SK-N-MC (cell line): ENCODE results near the gene CTSG.
"Not testable (repeated sequence)": the region's sequence is repeated elsewhere in the genome, so short reads cannot be mapped to it uniquely, and the experiment has no call there.

Source experiments
- DNase-seq: peaks from one replicate; pipeline ENCODE4 v3.0.0-alpha.2; 2011; ENCODE audit warnings: low read depth, low spot score
- H3K27ac ChIP-seq: fragments of 200-600 bp; sonication (generic); 2 replicates; pipeline ENCODE4 v1.5.1; 2016; ENCODE audit warnings: mixed run types
- H3K36me3 ChIP-seq: fragments of 200-600 bp; sonication (generic); 2 replicates; pipeline ENCODE4 v1.6.1; 2017; ENCODE audit warnings: antibody characterized with exemption, low read length, mixed read lengths; ENCODE audit not compliant: insufficient read depth
- H3K4me3 ChIP-seq: fragments of 200-600 bp; sonication (generic); 2 replicates; pipeline ENCODE4 v1.5.1; 2016
- H3K9ac ChIP-seq: fragments of 200-600 bp; sonication (generic); 2 replicates; pipeline ENCODE4 v1.8.0; 2017; ENCODE audit warnings: mixed run types, mixed read lengths; ENCODE audit not compliant: insufficient read length
- H3K9me3 ChIP-seq: fragments of 200-600 bp; sonication (generic); 2 replicates; pipeline ENCODE4 v1.6.1; 2017; ENCODE audit warnings: low read depth, mild to moderate bottlenecking, antibody characterized with exemption, low read length, moderate library complexity, mixed read lengths
- EZH2 ChIP-seq: fragments of 200-600 bp; sonication (generic); IDR thresholded peaks from one replicate; pipeline ENCODE4 v1.6.1; 2017; ENCODE audit warnings: antibody characterized with exemption
- FOXP2 ChIP-seq: optimal IDR thresholded peaks from 2 replicates; pipeline ENCODE3; 2011; ENCODE audit warnings: mild to moderate bottlenecking, moderate library complexity; ENCODE audit not compliant: insufficient read depth; ENCODE audit errors: extremely low read length, control extremely low read depth
- POLR2AphosphoS5 ChIP-seq: IDR thresholded peaks from 2 replicates; pipeline ENCODE4 v1.6.1; 2012; ENCODE audit warnings: mild to moderate bottlenecking, low read depth, low read length, borderline replicate concordance

Gene CTSG

DNA sequence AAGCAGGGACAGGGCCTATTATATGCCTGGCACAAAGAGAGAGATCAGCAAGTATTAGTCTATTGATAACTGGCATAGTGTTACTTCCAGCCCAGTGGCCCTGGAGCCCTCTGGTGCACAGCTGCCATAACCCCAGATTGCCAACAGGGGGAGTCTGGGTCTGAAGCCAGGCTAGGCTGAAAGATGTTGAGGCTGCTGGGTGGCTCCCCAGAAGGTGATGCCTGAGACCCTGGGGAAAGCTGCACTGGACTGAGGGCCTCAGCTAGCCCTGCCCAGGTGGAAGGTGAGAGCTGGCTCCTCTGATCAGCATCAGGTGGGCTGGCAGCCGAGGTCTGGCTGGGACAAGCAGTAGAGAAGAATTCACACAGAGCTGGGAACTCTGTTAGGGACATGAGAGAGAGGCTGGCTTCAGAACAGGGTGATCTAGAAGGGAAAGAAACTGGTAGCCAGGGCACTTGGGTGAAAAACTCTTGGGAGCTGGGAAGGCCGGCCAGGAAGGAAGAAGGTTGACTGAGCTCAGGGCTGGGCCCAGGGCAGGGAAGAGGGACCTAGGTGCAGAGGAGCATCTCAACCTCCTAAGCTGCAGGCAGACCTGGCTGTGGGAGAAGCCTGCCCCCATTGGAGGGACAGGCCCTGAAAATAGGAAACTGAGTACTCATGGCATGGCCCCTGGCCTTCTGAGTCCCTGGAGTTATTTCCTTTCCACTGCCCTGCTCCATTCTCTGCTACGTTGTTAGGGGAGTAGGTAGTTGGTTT is 29.6 kb upstream of the CTSG start:
- TF ChIP-seq POLR2AphosphoS5 (no peak), EZH2 (no peak), FOXP2 (no peak)
- Histone ChIP-seq H3K36me3 (no peaks in the 10 kb centered on the region), H3K9me3 (no peaks in the 10 kb centered on the region), H3K27ac (no peak overlapping the region), H3K4me3 (no peak overlapping the region), H3K9ac (no peak overlapping the region)
- DNase-seq, result no peak

DNA sequence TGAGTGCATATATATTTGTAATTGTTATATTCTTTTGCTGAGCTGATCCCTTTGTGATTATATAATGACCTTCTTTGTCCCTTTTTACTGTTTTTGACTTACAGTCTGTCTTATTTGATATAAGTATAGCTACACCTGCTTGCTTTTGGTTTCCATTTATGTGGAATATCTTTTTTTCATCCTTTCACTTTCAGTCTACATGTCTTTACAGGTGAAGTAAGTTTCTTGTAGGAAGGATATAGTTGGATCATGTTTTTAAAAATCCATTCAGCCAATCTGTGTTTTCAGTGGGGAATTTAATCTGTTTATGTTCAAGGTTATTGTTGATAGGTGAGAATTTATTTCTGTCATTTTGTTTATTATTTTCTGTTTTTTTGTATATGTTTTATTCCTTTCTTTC is 21.4 kb upstream of the CTSG start:
- TF ChIP-seq POLR2AphosphoS5 (no peak), FOXP2 (no peak)
- Histone ChIP-seq H3K36me3 (no peaks in the 10 kb centered on the region), H3K4me3 (no peak overlapping the region), H3K9me3 (no peaks in the 10 kb centered on the region), H3K9ac (no peak overlapping the region), H3K27ac (no peak overlapping the region)
- DNase-seq, result no peak

GRCh38 chr14:24595073-24595808 is 19.2 kb upstream of the CTSG start:
- H3K9me3 ChIP-seq, result no peaks in the 10 kb centered on the region
- TF ChIP-seq FOXP2, result no peak
- no peaks in the 10 kb centered on the region for H3K36me3 ChIP-seq
- no peak overlapping the region for H3K4me3 ChIP-seq
- H3K27ac ChIP-seq, result no peak overlapping the region
- no peak overlapping the region for H3K9ac ChIP-seq
- DNase-seq, result no peak

- not testable (repeated sequence) for H3K9me3 ChIP-seq, H3K27ac ChIP-seq, H3K36me3 ChIP-seq, DNase-seq, H3K4me3 ChIP-seq, H3K9ac ChIP-seq
These were observed 15.0 kb upstream of the CTSG start for GRCh38 chr14:24591004-24591403.

DNA sequence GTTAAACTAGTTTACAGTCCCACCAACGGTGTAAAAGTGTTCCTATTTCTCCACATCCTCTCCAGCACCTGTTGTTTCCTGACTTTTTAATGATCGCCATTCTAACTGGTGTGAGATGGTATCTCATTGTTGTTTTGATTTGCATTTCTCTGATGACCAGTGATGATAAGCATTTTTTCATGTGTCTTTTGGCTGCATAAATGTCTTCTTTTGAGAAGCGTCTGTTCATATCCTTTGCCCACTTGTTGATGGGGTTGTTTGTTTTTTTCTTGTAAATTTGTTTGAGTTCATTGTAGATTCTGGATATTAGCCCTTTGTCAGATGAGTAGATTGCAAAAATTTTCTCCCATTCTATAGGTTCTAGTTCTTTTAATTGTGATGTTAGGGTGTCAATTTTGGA is 8.4 kb upstream of the CTSG start:
- not testable (repeated sequence) for H3K27ac ChIP-seq, DNase-seq, H3K9ac ChIP-seq, H3K4me3 ChIP-seq, H3K9me3 ChIP-seq, H3K36me3 ChIP-seq

GRCh38 chr14:24578558-24578957 is 2.5 kb upstream of the CTSG start:
- Histone ChIP-seq H3K27ac (no peak overlapping the region), H3K4me3 (no peak overlapping the region), H3K9me3 (no peaks in the 10 kb centered on the region), H3K36me3 (no peaks in the 10 kb centered on the region), H3K9ac (no peak overlapping the region)
- TF ChIP-seq POLR2AphosphoS5 (no peak), EZH2 (no peak), FOXP2 (no peak)
- no peak for DNase-seq

DNA sequence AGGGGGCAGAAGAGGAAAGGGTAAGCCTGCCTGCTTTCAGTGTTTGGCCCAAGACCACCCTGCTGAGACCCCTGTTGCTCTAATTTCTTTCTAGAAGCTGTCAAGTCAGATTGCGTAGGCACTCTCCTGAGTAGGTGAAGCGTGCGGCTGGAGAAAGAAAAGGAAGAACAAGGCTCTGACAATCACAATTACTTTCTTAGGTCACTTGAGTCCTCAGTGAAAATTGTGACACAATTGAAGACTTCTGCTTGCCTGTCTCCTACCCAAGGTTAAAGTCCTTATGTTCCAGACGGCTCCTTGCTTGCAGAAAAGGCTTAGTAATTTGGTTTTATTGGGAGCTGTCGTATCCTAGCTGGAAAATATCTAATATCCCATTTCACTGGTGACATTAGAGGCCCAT is 721 bp upstream of the CTSG start:
- TF ChIP-seq EZH2 (no peak), POLR2AphosphoS5 (no peak), FOXP2 (no peak)
- no peaks in the 10 kb centered on the region for H3K9me3 ChIP-seq
- H3K9ac ChIP-seq, result no peak overlapping the region
- no peak overlapping the region for H3K4me3 ChIP-seq
- no peak for DNase-seq
- H3K36me3 ChIP-seq, result no peaks in the 10 kb centered on the region
- H3K27ac ChIP-seq, result no peak overlapping the region

DNA sequence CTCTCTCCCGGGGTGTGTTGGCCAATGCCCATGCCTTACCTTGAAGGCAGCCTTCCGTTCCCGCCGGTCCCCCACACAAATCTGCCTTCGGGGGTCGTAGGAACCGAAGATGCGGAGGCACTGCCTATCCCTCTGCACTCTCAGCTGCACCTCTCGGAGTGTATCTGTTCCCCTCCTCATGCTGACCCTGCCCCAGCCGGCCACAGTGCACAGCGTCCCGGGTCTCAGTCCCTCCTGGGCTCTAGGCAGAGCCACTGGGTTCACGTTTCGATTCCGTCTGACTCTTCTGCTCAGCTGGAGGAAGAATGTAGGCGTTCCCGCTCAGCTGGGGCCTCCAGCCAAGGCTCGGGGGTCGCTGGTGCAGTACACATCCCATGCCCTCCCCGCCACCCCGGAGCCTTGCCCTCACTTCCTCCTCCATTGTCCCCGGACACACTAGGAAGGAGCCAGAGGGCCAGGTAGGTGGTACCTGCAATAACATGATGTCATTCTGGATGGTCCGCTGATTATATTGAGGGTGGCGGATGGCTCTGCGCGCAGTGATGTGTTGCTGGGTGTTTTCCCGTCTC is 1.8 kb downstream of the CTSG start:
- no peak overlapping the region for H3K4me3 ChIP-seq
- H3K9me3 ChIP-seq, result no peaks in the 10 kb centered on the region
- no peak overlapping the region for H3K27ac ChIP-seq
- DNase-seq, result no peak
- TF ChIP-seq POLR2AphosphoS5, result no peak
- no peak for TF ChIP-seq EZH2
- no peak for TF ChIP-seq FOXP2
- H3K9ac ChIP-seq, result no peak overlapping the region
- no peaks in the 10 kb centered on the region for H3K36me3 ChIP-seq

DNA sequence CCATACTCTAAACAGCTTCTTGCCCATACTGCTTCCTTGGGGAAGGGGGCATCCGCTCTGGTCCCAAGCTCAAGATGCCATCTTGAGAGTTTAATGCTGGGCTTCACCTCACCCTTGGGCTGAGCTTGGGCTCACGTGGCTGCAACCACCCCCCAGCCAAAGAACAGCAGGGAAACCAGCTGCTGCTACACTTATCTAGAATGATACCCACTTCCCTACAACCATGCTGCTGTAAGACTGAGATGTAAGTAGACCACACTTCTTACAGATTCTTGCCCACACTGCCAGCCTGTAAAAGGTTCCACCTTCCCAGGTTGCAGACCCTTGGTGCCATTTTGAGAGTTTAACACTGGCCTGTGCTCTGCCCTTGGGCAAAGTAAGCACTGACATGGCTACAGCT is 9.7 kb downstream of the CTSG start:
- no peak overlapping the region for H3K4me3 ChIP-seq

More for the DNA sequence above, 9.7 kb downstream of the CTSG start:
- H3K9ac ChIP-seq, result no peak overlapping the region
- no peak for DNase-seq
- H3K36me3 ChIP-seq, result no peaks in the 10 kb centered on the region
- TF ChIP-seq FOXP2 (no peak), EZH2 (no peak), POLR2AphosphoS5 (no peak)
- H3K27ac ChIP-seq, result no peak overlapping the region
- H3K9me3 ChIP-seq, result no peaks in the 10 kb centered on the region
